GM18508 (cell line): ENCODE results near the gene TAF4.

Experiments
- ATAC-seq: cut with Tn5 transposase; IDR thresholded peaks from one replicate; pipeline ENCODE4 v1.9.1; 2021; ENCODE audit warnings: moderate number of reproducible peaks; ENCODE audit not compliant: insufficient read depth, unreplicated experiment

Gene TAF4

DNA sequence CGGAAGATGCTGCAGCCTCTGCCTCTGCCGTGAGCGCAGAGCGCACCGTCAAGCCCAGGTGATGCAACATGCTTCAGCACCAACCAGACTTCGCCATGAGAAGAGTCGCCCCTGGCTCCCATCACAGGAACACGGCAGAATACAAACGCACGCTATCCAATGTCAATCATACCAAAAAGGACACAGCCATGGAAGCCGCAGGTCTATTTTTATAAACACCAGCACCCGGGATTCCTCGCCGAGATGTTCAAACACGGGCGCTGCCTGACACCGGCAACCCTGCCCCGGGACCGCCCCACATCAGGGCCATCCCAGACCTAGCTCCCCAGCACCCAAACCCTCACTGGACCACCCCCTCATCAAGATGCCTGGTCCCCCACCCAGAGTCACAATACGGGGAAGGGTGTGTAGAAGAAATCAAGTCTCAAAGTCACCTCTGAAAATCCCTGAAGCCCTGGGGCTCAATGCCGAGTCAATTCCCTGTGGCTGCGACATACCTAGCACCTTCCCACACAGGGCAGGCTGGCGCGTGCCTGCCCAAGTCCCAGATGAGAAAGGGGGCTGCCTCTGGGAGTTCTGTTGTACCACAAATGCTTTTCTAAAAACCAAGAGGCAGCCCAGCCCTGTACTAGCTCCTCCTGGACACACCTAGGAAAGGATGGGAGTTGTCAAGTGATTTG, 17.9 kb downstream of the TAF4 start:
- no peak for ATAC-seq

DNA sequence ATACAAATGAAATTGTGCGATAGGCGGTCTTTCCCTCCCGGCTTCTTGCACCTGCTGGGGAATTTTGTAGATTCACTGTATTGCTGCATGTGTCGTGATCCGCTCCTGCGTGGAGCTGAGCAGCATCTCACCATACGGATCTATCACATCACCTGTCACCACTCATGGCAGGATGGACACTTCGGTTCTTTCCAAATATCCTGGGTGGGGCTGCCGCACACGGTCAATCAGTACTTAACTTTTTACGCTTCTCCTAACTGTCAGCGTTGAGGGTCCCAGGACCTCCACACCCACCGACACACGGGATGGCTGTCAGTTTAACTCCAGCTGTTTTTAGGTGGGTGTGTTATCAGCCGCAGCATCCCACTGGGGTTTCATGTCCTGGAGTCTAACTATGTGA, 19.2 kb downstream of the TAF4 start:
- ATAC-seq, result no peak

DNA sequence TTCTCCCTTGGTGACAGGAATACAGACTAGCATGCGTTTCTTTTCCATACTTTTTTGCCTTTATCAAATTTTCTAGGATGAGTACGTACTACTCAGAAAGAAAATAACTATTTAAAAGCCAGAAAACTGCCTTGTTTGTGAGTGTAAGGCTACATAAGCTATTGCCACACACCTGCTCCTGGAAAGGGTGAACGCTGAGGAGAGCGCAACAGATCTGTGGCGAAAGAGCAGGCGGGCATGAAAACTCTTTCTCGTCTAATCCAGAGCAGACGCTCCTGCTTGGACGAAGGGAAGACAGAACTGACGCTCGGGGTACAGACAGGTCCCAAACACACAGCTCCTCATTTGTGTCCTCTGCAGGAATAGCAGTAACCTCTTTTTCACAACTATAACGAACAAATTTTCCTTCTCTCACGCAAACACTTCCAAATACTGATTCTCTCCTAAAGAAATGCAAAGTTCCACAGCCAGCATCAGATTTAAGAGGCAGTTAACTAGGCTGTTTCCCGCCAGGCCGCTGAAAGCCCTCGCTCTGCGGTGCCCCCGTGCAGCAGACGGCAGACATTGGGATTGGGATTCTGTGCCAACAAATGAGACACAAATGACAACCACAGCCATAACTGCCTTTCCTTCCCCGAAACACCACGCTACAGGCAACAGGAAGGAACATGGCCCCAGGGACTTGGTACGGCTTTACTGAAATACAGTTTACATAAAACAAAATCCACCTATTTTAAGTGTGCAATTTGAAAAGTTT, 20.0 kb downstream of the TAF4 start:
- no peak for ATAC-seq

DNA sequence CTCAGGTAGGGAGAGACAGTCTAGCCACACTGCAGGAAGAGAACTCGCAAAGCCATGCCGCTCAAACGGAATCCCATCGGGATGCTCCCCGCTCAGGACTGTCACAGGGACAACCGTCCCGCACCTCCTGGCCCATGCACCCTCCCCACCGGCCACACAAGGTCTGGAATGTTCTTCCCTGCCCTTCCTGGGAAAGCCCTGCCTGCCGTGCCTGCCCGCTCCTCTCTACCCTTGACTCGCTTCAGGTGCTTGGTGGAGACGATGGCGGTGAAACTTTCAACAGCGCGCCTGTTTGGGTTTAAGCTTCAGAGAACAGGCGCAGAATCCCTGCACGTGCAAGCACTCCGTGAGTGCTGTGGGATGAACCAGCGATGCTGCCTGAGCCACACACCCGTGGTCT, 20.6 kb downstream of the TAF4 start:
- no peak for ATAC-seq

DNA sequence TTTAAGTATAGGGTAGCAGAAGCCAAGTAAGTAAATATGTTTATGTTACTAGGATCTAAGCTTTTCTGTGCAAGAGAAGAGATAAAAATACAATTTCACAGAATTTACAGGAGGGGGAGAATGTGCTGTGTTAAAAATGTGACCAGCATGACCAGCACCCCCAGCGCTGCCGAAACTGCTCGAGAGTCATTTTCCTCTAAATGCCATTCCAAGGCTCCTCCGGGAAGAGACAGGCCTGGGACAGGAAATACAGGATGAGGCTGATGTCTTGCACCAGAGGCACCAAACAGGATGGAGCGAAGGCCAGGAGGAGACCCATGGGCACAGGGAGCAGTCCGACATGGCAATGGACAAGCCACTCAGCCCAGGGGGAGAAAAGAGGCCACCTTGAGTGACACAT, 21.1 kb downstream of the TAF4 start:
- ATAC-seq, result no peak

DNA sequence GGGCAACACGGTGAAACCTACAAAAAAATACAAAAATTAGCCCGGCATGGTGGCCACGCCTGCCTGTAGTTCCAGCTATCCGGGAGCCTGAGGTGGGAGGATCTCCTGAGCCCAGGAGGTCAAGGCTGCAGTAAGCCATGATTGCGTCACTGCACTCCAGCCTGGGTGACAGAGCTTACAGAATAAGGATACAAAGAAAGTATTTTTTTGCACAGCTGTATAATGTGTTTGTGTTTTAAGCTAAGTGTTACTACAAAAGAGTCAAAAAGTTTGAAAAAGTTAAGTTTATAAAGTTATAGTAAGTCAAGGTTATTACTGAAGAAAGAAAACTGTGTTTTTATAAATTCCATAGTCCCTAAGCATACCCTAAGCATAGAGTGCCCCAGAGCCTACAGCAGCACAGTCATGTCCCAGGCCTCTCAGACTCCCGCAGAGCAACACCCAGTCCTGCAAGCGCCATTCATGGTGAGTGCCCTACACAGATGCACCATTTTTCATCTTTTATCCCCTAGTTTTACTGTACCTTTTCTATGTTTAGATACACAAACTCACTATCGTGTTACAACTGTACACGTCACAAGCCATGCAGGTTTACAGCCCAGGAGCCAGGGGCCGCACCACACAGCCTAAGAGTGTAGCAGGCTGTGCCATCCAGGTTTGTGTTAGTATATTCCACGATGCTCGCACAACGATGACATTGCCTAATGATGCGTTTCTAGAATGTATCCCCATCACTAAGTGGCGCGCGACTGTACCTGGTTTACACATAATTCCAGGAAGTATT, 22.4 kb downstream of the TAF4 start:
- no peak for ATAC-seq

DNA sequence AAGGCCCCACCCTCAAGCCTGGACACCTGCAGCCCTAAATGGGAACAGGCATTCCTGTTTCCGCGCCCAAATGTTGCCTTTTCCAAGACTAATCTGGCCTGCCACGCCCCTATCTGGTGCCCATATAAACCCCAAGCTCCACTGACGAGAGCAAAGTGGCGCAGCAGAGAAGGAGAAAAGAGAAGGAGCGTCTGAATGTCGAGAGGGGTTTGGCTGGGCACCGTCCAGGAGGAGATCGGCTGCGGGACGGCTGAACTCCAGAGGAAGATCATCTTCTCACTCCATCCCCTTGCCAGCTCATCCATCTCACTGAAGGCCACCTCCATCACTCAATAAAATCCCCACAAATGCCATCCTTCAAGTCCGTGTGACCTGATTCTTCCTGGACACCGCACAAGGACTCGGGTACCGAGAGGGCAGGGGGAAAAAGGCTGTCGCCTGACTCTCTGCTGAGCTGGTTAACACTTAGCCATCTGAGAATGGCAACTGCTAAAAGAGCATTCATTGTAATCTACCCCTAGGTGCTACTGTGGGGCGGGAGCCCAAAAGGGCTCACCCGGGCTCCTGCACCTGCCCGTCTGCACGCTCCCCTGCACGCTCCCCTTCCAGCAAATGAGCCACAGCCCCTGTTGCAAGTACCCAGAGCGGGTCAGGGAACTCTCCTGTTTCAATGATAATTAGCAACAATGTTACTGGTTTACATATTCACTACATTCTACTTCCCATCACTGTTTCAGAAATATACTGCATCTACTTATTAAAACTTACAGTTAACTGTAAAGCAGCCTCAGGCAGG, 23.5 kb downstream of the TAF4 start:
- no peak for ATAC-seq

DNA sequence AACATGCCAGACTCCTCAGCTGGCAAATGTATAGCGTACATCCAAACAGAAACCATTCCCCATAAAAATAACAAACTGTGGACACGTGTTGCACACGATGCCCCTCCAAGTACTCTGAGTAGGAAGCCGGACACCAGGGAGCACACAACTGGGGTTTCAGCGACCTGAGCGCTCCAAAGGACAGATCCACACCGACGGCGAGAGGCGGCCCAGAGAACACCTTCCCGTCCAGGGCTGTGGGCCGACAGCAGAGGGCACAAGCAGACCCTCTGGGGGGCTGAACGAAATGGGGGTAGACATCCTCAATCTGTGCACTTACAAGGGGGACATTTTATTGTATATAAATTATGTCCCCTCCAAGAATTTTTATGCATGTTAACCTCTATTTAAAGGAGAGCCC, 24.7 kb downstream of the TAF4 start:
- no peak for ATAC-seq

DNA sequence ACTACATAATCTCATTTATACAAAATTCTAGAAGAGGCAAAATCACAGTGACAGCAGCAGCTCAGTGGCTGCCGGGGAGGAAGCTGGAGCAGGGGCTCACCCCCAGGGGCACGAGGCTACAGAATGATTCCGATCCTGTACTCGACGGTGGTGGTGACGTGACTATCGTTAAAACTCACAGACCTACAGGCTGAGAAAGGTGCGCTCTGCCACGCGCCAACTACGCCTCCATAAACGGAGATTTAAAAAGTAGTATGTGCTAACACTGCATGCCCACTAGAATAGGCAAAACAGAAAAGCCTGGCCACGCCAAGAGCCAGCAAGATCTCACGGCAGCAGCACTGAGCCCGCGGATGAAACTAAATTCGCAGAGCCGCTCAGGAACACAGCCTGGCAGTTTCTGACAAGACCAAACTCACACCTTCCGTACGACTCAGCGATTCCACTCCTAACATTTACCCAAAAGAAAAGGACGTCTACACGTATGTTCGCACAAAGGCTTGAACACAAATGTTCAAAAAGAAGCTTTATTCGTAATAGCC, 25.2 kb downstream of the TAF4 start:
- ATAC-seq, result no peak

DNA sequence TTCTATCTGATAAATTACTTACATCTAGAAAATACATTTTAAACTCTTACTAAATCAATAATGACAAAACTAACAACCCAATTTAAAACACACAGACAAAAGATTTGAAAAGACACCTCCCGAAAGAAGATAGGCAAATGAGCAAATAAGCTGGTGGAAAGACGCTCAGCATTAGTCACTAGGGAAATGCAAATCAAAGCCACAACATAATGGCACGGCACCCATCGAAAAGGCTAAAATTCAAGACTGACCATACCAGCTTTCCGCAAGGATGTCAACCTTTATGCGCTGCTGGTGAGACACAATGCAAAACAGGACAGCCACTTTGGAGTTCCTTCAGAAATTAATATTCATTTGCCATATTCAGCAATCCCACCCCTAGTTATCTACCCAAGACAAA, 25.9 kb downstream of the TAF4 start:
- ATAC-seq, result no peak

DNA sequence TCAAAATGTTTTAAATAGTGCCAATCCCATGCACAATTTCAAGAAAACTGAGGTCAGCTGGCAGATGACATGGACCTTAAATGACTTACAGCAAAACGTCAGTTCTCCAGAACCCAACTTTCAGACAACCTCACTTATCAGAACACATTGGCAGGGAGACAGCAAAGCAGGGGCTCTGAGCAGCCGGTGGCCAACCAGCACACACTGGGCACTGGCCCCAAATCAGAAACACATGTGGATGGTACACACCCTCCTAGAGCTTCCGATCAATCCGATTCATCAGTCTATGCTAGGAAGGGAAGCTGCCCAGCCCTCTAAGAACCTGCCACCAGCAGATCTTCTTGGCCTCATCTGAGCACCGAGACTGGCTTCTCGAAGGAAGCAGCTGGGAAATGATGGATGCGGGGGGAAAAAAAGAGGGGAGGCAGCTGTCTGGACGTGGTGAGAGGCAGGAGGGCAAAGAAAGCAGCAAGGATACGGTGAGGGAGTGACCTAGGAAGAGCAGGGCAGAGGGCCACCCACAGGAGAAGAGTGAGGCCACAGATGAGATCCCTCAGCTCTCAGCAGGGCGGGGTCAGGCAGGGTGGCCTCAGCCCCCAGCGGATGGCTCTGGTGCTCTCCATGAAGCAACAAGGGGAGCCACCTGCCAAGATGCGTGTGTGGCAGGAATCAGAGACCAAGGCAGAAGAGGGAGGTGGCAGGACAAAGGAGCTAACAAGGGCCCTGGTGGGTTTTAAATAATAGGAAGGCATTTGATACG, 32.9 kb downstream of the TAF4 start:
- no peak for ATAC-seq

DNA sequence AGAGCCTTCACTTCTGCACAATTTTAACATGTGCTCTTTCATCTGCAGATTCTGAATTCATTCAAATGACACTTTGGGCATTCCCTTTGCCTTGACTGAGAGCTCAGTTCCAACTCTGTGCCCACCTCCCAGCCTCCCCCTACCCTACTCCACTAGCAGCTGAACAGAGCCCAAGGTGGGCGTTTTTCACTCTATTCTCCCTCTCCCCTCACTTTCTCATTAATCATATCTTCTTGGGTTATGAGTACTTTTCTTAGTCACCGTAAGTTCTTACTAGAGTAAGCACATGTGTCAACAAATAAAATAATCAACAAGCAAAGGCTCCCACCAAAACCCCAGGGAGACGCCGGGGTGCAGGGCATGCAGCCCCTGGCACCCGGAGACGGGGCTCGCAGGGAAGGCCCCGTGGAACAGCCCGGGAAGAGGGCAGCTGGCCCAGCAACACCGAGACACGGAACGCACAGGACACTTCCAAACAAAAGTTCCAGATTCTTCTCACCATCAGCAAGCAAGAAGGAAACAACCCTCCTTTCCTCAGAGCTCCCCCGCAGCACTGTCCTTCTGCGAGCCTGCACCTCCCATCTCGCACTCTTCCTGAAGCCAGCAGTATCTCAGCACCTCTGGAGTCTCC, 34.1 kb downstream of the TAF4 start:
- ATAC-seq, result no peak

DNA sequence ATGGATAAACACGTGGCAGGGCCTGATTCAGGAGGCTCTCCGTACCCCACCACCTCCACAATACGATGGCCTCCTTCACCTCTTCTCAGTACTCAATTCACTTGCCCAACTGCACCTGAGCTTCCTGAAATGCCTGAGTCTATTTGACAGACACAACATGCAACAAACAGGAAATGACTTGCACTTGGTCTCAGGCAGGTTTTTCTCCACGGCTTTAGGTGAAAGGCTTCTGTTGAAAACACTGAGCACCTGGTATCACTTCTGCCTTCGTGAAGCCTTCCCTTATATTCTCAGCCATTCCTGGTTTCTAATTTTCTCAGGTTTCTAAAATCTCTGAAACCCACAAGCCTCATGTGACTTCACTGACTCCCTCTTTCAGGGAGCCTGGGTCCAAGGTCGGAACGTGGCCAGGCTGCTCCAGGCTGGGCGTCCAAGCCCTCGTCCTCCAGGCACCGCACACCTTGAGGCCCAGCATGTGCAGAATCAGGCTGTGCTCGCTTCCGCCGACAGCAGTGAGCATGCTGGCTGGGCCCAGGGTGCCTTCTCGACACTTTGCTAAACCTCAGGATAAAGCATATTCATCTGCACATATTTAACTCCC, 34.7 kb downstream of the TAF4 start:
- no peak for ATAC-seq

DNA sequence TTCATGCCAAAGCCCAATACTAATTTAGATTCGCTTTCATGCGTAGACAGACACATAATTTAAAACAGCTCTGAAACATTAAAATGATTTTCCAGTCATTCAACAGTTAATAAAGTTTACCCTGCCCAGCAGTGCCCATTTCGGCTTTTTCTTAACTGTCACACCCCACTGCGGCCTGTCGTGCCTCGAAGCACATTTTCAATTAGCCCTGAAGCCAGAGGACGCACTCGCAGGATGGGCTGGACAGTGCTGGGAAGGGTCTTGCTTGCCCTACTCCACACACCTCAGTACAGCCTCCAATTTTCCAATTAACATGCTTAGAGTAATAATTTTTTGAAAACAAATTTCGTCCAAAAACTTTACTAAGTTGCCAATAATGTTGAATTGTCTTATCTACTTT, 35.3 kb downstream of the TAF4 start:
- ATAC-seq, result no peak

DNA sequence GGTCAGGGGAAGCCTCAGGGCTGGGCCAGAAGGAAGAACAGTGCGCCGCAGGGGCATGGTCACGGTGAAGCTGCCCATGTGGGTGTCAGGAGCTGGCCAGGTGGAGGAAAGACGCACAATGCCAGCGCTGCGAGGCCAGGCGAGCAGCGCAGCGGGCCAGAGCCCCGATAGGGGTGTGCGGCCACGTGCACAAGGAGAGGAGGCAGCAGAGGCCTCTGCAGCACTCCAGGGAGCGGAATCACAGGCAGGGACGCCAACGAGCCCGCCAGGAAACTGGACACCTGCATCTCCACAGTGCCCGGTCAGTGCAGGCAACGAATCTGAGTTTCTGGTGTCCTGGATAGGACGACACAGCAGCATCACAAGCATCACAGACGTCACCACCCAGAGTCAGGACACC, 35.7 kb downstream of the TAF4 start:
- no peak for ATAC-seq

DNA sequence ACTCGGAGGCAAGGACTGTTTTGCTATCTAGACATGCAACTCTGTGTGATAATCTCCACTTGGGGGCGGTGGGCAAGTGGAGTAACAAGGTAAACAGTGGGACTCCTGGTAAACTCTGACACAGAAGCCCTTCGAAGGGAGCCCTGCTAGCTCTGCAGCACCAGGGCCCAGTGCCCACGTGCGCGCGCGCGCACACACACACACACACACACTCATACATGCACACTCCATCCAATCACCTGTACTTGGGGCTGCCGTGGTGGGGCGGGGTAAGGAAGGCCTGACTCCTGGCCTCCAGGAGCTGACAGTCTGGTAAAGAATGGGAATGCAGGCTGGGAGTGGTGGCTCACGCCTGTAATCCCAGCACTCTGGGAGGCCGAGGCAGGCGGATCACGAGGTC, 36.4 kb downstream of the TAF4 start:
- ATAC-seq, result no peak

DNA sequence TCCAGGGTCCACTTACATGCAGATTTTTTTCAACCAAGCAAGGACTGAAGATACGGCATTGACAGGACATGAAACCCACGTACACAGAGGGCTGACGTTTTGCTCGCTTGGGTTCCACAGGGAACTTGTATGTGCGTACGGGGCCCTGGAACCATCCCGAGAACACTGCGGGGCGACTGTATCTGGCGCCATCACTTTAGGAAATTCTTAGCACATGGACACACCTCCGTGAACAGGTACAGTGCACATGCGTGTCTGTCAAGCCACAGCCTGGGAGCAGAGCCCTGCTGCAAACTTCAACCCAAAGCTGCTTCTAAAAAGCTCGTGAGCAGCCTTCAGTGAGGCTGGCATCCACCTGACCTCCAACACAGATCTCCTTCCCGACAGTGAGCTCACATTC, 37.3 kb downstream of the TAF4 start:
- no peak for ATAC-seq

DNA sequence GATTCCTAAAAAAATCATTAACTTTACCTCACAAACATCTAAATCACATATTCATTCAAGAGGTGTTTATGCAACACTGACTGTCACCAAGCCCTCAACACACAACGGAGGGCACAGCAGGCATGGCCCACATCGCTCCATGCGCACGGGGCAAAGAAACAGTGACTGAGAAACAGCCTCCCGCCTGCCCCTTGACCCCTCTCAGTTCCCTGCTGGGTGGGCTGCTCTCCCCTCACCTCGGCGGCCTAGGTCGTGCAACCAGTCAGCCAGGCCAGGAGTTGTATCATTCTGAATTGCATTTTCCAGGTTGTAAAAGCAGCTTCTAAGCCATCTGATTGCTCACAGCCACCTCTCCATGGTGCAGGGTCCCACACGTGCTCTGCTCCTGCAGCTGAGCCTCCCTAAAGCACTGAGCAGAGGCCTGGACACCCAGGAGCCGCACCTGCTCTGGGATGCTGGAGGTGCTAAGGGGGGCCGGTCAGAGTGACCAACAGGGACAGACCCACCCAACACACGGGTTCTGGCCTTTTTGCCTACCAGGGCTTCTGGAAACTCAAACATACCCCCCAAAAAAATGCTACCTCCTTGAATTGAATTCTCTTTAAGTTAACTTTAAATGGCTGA, 37.9 kb downstream of the TAF4 start:
- ATAC-seq, result no peak
